Measurements from ENCODE around the gene ADIPOR1. TPM values are rescaled to one million over a fixed set of nuclear protein-coding genes. Genes with fewer than 3 reads are reported as not detected.
A peak's percentile ranks its signal among the peaks of the same experiment; 100 is the strongest.

Gene ADIPOR1
- total RNA-seq, 4 donors from 2014 or later: 124 to 190 (median 169) TPM

GRCh38 chr1:202961220-202961880 lies 3.2 kb upstream of the ADIPOR1 start:
- TF ChIP-seq CTCF (IDR thresholded peaks at IDR 0.05): no peak
- no peak for TF ChIP-seq POLR2A (IDR thresholded peaks at IDR 0.05)
- H3K4me3 ChIP-seq: no peak overlapping the region
- no peak overlapping the region for H3K27ac ChIP-seq
- 88% methylated on average over 5 of the region's 5 CpGs for WGBS
- no peaks in the 10 kb centered on the region for H3K27me3 ChIP-seq
- H3K4me1 ChIP-seq: peaks cover 47% of the 10 kb centered on the region
- DNase-seq (ENCODE audit: low spot score in 2 of 2): no peak
- no peaks in the 10 kb centered on the region for H3K9me3 ChIP-seq
- peaks cover 28% of the 10 kb centered on the region for H3K36me3 ChIP-seq

GRCh38 chr1:202959276-202959620 lies 1.1 kb upstream of the ADIPOR1 start:
- TF ChIP-seq EP300 (IDR thresholded peaks at IDR 0.05) (no peak), POLR2AphosphoS5 (IDR thresholded peaks at IDR 0.05) (no peak), POLR2A (IDR thresholded peaks at IDR 0.05) (no peak), CTCF (IDR thresholded peaks at IDR 0.05) (no peak)
- Histone ChIP-seq H3K4me3 (no peak overlapping the region), H3K9me3 (no peaks in the 10 kb centered on the region), H3K36me3 (peaks cover 24% of the 10 kb centered on the region), H3K4me1 (peaks cover 49% of the 10 kb centered on the region), H3K27ac (no peak overlapping the region), H3K27me3 (no peaks in the 10 kb centered on the region)
- DNase-seq (ENCODE audit: low spot score in 2 of 2): no peak
- 64% methylated on average over 1 of the region's 1 CpG for WGBS

- Histone ChIP-seq H3K4me3 (peak overlapping the region; percentile 87), H3K27ac (peak overlapping the region; percentile 98), H3K9me3 (no peaks in the 10 kb centered on the region), H3K36me3 (peaks cover 22% of the 10 kb centered on the region), H3K27me3 (no peaks in the 10 kb centered on the region), H3K4me1 (peaks cover 50% of the 10 kb centered on the region)
- WGBS: 10% methylated on average over 10 of the region's 10 CpGs
- TF ChIP-seq POLR2A (IDR thresholded peaks at IDR 0.05): peak in 1 of 2 donors; percentile 13
- TF ChIP-seq EP300 (IDR thresholded peaks at IDR 0.05): no peak
- no peak for DNase-seq (ENCODE audit: low spot score in 2 of 2)
Measured at GRCh38 chr1:202958544-202959275, 598 bp upstream of the ADIPOR1 start.

- Histone ChIP-seq H3K36me3 (peaks cover 6% of the 10 kb centered on the region), H3K4me3 (peak overlapping the region; percentile 87), H3K4me1 (peaks cover 67% of the 10 kb centered on the region), H3K9me3 (no peaks in the 10 kb centered on the region), H3K27me3 (no peaks in the 10 kb centered on the region), H3K27ac (peak overlapping the region; percentile 98)
- 41% methylated on average over 6 of the region's 6 CpGs for whole genome bisulfite sequencing
- no peak for DNase-seq (ENCODE audit: low spot score in 2 of 2)
- TF ChIP-seq POLR2AphosphoS5 (IDR thresholded peaks at IDR 0.05) (no peak), CTCF (IDR thresholded peaks at IDR 0.05) (no peak), EP300 (IDR thresholded peaks at IDR 0.05) (no peak), POLR2A (IDR thresholded peaks at IDR 0.05) (no peak)
Measured at GRCh38 chr1:202956969-202957368, 1.1 kb downstream of the ADIPOR1 start.

- H3K27me3 ChIP-seq: no peaks in the 10 kb centered on the region
- no peaks in the 10 kb centered on the region for H3K9me3 ChIP-seq
- WGBS: 35% methylated on average over 6 of the region's 6 CpGs
- peaks cover 75% of the 10 kb centered on the region for H3K4me1 ChIP-seq
- no peak for DNase-seq (ENCODE audit: low spot score in 2 of 2)
- peaks cover 17% of the 10 kb centered on the region for H3K36me3 ChIP-seq
- H3K4me3 ChIP-seq: no peak overlapping the region
- peak overlapping the region; percentile 68 for H3K27ac ChIP-seq
- no peak for TF ChIP-seq POLR2AphosphoS5 (IDR thresholded peaks at IDR 0.05)
- TF ChIP-seq POLR2A (IDR thresholded peaks at IDR 0.05): no peak
- no peak for TF ChIP-seq CTCF (IDR thresholded peaks at IDR 0.05)
- no peak for TF ChIP-seq EP300 (IDR thresholded peaks at IDR 0.05)
Measured at GRCh38 chr1:202954057-202954745, 3.9 kb downstream of the ADIPOR1 start.

Data from suprapubic skin (tissue), 4 donors.